Liver (tissue), 3 donors: ENCODE measurements around the gene ASIC2.

Source experiments
- ATF3 ChIP-seq: IDR thresholded peaks from 2 replicates; pipeline ENCODE4 v1.6.1; 2016; ENCODE audit warnings: antibody characterized with exemption
- CTCF ChIP-seq: fragments of 150-350 bp; IDR thresholded peaks from 2 replicates; pipeline ENCODE4 v1.5.1; 2017; ENCODE audit warnings: improper control_type of control experiment, low read depth, low read length; ENCODE audit not compliant: missing input control
- HNF4G ChIP-seq: IDR thresholded peaks from 2 replicates; pipeline ENCODE4 v1.6.1; 2016; ENCODE audit warnings: antibody characterized with exemption
- JUND ChIP-seq, 2 donors: IDR thresholded peaks; 2 replicates each; pipeline ENCODE4 v1.6.1; 2016; ENCODE audit warnings: antibody characterized with exemption in 2 of 2
- MAX ChIP-seq: IDR thresholded peaks from 2 replicates; pipeline ENCODE4 v1.6.1; 2016; ENCODE audit warnings: antibody characterized with exemption
- RAD21 ChIP-seq, 2 donors: IDR thresholded peaks; 2 replicates each; pipeline ENCODE4 v1.6.1; 2016; ENCODE audit warnings: antibody characterized with exemption in 2 of 2, mild to moderate bottlenecking in 2 of 2
- REST ChIP-seq: IDR thresholded peaks from 2 replicates; pipeline ENCODE4 v1.6.1; 2016; ENCODE audit warnings: antibody characterized with exemption, mild to moderate bottlenecking
- RXRA ChIP-seq, 2 donors: IDR thresholded peaks; 2 replicates each; pipeline ENCODE4 v1.6.1; 2017 to 2018; ENCODE audit warnings: antibody characterized with exemption in 2 of 2, mild to moderate bottlenecking in 1 of 2
- SP1 ChIP-seq: IDR thresholded peaks from 2 replicates; pipeline ENCODE4 v1.6.1; 2018; ENCODE audit warnings: antibody characterized with exemption, mild to moderate bottlenecking
- TAF1 ChIP-seq: conservative IDR thresholded peaks from 2 replicates; pipeline ENCODE4 v1.6.1; 2016; ENCODE audit warnings: antibody characterized with exemption, mild to moderate bottlenecking
- YY1 ChIP-seq: IDR thresholded peaks from 2 replicates; pipeline ENCODE4 v1.6.1; 2016; ENCODE audit warnings: antibody characterized with exemption, mild to moderate bottlenecking
- donor health status: healthy.
- donor health status: healthy.

- TF ChIP-seq TAF1: no peak
- no peak for TF ChIP-seq YY1
- no peak for TF ChIP-seq CTCF
- TF ChIP-seq JUND (IDR thresholded peaks at IDR 0.05): no peak
- no peak for TF ChIP-seq MAX
- no peak for TF ChIP-seq REST
- no peak for TF ChIP-seq SP1
- no peak for TF ChIP-seq RXRA (IDR thresholded peaks at IDR 0.05)
- TF ChIP-seq RAD21 (IDR thresholded peaks at IDR 0.05): no peak
- no peak for TF ChIP-seq ATF3
- no peak for TF ChIP-seq HNF4G
Measured at GRCh38 chr17:33057564-33057963, 235.5 kb downstream of the ASIC2 start.
